Trophoblast cell (in vitro differentiated cells and primary cell): Measurements from ENCODE around the gene MSH2.
A peak's percentile ranks its signal among the peaks of the same experiment; 100 is the strongest.

Source experiments
- DNase-seq, 2 donors: peaks; one replicate each; pipeline ENCODE4 v3.0.0-alpha.2; 2016
- H2AFZ ChIP-seq: 2 replicates; pipeline ENCODE4 v1.6.1; 2013; ENCODE audit warnings: low read length, moderate library complexity, mild to moderate bottlenecking; ENCODE audit not compliant: insufficient read depth, poor library complexity
- H2AK5ac ChIP-seq: 2 replicates; pipeline ENCODE4 v1.6.1; 2013; ENCODE audit warnings: mild to moderate bottlenecking, low read length
- H2BK120ac ChIP-seq: 2 replicates; pipeline ENCODE4 v1.6.1; 2013; ENCODE audit warnings: low read length, mild to moderate bottlenecking, moderate library complexity; ENCODE audit not compliant: insufficient read depth, poor library complexity
- H2BK12ac ChIP-seq: 2 replicates; pipeline ENCODE4 v1.6.1; 2013; ENCODE audit warnings: mild to moderate bottlenecking, low read length, moderate library complexity
- H2BK5ac ChIP-seq: 2 replicates; pipeline ENCODE4 v1.6.1; 2013; ENCODE audit warnings: low read length, low read depth, moderate library complexity, mild to moderate bottlenecking; ENCODE audit not compliant: poor library complexity
- H3K14ac ChIP-seq: 2 replicates; pipeline ENCODE4 v1.6.1; 2013; ENCODE audit warnings: mild to moderate bottlenecking, low read length
- H3K18ac ChIP-seq: 2 replicates; pipeline ENCODE4 v1.6.1; 2013; ENCODE audit warnings: mild to moderate bottlenecking, low read length
- H3K23ac ChIP-seq: 2 replicates; pipeline ENCODE4 v1.6.1; 2013; ENCODE audit warnings: low read length
- H3K27ac ChIP-seq: 2 replicates; pipeline ENCODE4 v1.5.1; 2013; ENCODE audit warnings: low read depth, mild to moderate bottlenecking, inconsistent platforms, low read length, moderate library complexity
- H3K27me3 ChIP-seq: 2 replicates; pipeline ENCODE4 v1.6.1; 2013; ENCODE audit warnings: inconsistent platforms, mild to moderate bottlenecking, low read length, moderate library complexity; ENCODE audit not compliant: insufficient read depth
- H3K36me3 ChIP-seq, 2 experiments: 1 replicate in 1 of 2; 2 replicates in 1 of 2; pipeline ENCODE4 v1.6.1; 2013; ENCODE audit warnings: low read length in 2 of 2, mild to moderate bottlenecking in 2 of 2, moderate library complexity in 1 of 2; ENCODE audit not compliant: insufficient read depth in 2 of 2, control insufficient read depth in 1 of 2
- H3K4ac ChIP-seq: 2 replicates; pipeline ENCODE4 v1.6.1; 2013; ENCODE audit warnings: low read depth, mild to moderate bottlenecking, low read length, moderate library complexity
- H3K4me1 ChIP-seq, 2 experiments: 1 replicate in 1 of 2; 2 replicates in 1 of 2; pipeline ENCODE4 v1.6.1; 2013; ENCODE audit warnings: low read length in 2 of 2, mild to moderate bottlenecking in 2 of 2, moderate library complexity in 1 of 2; ENCODE audit not compliant: insufficient read depth in 2 of 2, control insufficient read depth in 1 of 2
- H3K4me2 ChIP-seq: 2 replicates; pipeline ENCODE4 v1.6.1; 2013; ENCODE audit warnings: inconsistent platforms, mild to moderate bottlenecking, low read length, moderate library complexity
- H3K4me3 ChIP-seq: 2 replicates; pipeline ENCODE4 v1.5.1; 2013; ENCODE audit warnings: mild to moderate bottlenecking, low read depth, low read length, inconsistent platforms
- H3K79me1 ChIP-seq: one replicate; pipeline ENCODE4 v1.6.1; 2013; ENCODE audit warnings: low read length
- H3K79me2 ChIP-seq: 2 replicates; pipeline ENCODE4 v1.6.1; 2013; ENCODE audit warnings: low read length, mild to moderate bottlenecking; ENCODE audit not compliant: control insufficient read depth, insufficient read depth, poor library complexity
- H3K9ac ChIP-seq: 2 replicates; pipeline ENCODE4 v1.6.1; 2013; ENCODE audit warnings: mild to moderate bottlenecking, low read length
- H3K9me3 ChIP-seq: 2 replicates; pipeline ENCODE4 v1.6.1; 2013; ENCODE audit warnings: low read depth, mild to moderate bottlenecking, control low read depth, inconsistent platforms, low read length; ENCODE audit not compliant: insufficient read depth
- H4K12ac ChIP-seq: 2 replicates; pipeline ENCODE4 v1.6.1; 2013; ENCODE audit warnings: low read depth, mild to moderate bottlenecking, low read length, moderate library complexity
- H4K8ac ChIP-seq: 2 replicates; pipeline ENCODE4 v1.6.1; 2013; ENCODE audit warnings: low read depth, mild to moderate bottlenecking, low read length, moderate library complexity
- H4K91ac ChIP-seq: one replicate; pipeline ENCODE4 v1.6.1; 2013; ENCODE audit warnings: low read depth, mild to moderate bottlenecking, low read length, moderate library complexity
- WGBS: extraction: QIAGEN DNeasy Blood & Tissue Kit; methylation state at CpG from one replicate; pipeline ENCODE4 v1.1.7; 2013; ENCODE audit warnings: missing lambda C conversion rate; ENCODE audit not compliant: insufficient read length, insufficient coverage; ENCODE audit errors: extremely low coverage; 5-methylcytosine and 5-hydroxymethylcytosine counted together

MSH2 gene

DNA sequence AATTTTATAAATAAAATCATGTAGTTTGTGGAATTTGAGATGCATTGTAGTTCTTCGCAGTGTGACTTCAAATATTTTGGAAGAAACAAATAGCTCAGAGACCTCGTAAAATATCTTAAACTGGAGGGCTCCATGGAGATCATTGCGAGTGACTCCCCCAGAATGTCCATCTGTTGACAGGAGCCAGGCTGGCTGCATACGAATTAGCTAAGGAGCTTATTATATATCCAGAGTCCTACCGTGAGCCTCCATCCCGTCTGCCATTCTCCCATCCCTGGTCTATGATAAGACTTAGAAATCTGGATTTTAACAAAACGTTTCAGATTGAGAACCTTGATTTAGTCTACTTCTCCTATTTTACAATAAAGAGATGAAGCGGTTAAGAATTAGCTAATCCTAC, 80.2 kb downstream of the MSH2 start:
- H4K8ac ChIP-seq: no peak overlapping the region
- no peak overlapping the region for H3K18ac ChIP-seq
- no peak overlapping the region for H4K12ac ChIP-seq
- no peak overlapping the region for H3K23ac ChIP-seq
- no peak overlapping the region for H4K91ac ChIP-seq
- H3K79me2 ChIP-seq: no peaks in the 10 kb centered on the region
- no peak overlapping the region for H2AK5ac ChIP-seq
- H3K14ac ChIP-seq: no peak overlapping the region
- H2BK120ac ChIP-seq: no peak overlapping the region
- peaks cover 2 to 8% of the 10 kb centered on the region in 2 experiments for H3K36me3 ChIP-seq
- H3K79me1 ChIP-seq: no peaks in the 10 kb centered on the region
- H2BK5ac ChIP-seq: no peak overlapping the region
- H3K4me2 ChIP-seq: no peak overlapping the region
- no peak overlapping the region for H3K4ac ChIP-seq
- no peak overlapping the region for H3K9ac ChIP-seq
- no peak overlapping the region for H3K27ac ChIP-seq
- H3K9me3 ChIP-seq: no peaks in the 10 kb centered on the region
- no peaks in the 10 kb centered on the region for H3K4me1 ChIP-seq
- no peaks in the 10 kb centered on the region for H3K27me3 ChIP-seq
- H2AFZ ChIP-seq: no peak overlapping the region
- H2BK12ac ChIP-seq: no peak overlapping the region
- no CpG with 5 or more reads among the region's 8 CpGs for WGBS
- no peak for DNase-seq
- H3K4me3 ChIP-seq: no peak overlapping the region

- no CpG with 5 or more reads among the region's 5 CpGs for WGBS
- Histone ChIP-seq H3K4me1 (no peaks in the 10 kb centered on the region), H3K36me3 (peaks cover 4 to 8% of the 10 kb centered on the region in 2 experiments), H3K18ac (no peak overlapping the region), H2BK120ac (no peak overlapping the region), H4K91ac (no peak overlapping the region), H3K4me3 (no peak overlapping the region), H2AK5ac (no peak overlapping the region), H3K9ac (no peak overlapping the region), H2BK5ac (no peak overlapping the region), H2BK12ac (no peak overlapping the region), H3K14ac (no peak overlapping the region), H3K23ac (no peak overlapping the region), H3K79me1 (no peaks in the 10 kb centered on the region), H3K9me3 (no peaks in the 10 kb centered on the region), H3K4ac (no peak overlapping the region), H3K27me3 (no peaks in the 10 kb centered on the region), H3K27ac (no peak overlapping the region), H3K79me2 (no peaks in the 10 kb centered on the region), H4K8ac (no peak overlapping the region), H2AFZ (no peak overlapping the region), H4K12ac (no peak overlapping the region), H3K4me2 (no peak overlapping the region)
- DNase-seq: no peak
These were observed 81.4 kb downstream of the MSH2 start for GRCh38 chr2:47484396-47484795.

DNA sequence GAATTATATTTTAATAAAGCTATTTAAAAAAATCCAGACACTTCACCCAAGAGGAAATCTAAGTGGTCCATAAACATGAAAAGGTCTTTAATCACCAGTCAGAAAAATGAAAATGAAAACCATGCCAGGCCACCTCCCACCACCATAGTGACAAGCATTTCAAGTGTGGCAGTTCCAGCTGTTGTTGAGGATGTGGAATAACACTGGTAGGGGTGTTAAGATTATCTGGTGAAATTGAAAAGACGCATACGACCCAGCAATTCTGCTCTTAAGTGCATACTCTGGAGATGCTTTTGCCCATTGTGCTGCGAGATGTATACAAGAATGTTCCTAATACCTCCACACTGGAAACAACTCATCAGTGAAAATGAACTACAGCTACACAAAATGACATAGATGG, 82.2 kb downstream of the MSH2 start:
- Histone ChIP-seq H3K18ac (no peak overlapping the region), H4K91ac (no peak overlapping the region), H2BK5ac (no peak overlapping the region), H2AK5ac (no peak overlapping the region), H4K12ac (no peak overlapping the region), H3K79me2 (no peaks in the 10 kb centered on the region), H4K8ac (no peak overlapping the region), H3K9ac (no peak overlapping the region), H3K27ac (no peak overlapping the region), H3K4ac (no peak overlapping the region), H3K36me3 (peaks cover 4 to 8% of the 10 kb centered on the region in 2 experiments), H2BK12ac (no peak overlapping the region), H3K4me3 (no peak overlapping the region), H3K14ac (no peak overlapping the region), H3K4me2 (no peak overlapping the region), H2AFZ (no peak overlapping the region), H3K27me3 (no peaks in the 10 kb centered on the region), H2BK120ac (no peak overlapping the region), H3K23ac (no peak overlapping the region), H3K4me1 (no peaks in the 10 kb centered on the region), H3K79me1 (no peaks in the 10 kb centered on the region), H3K9me3 (no peaks in the 10 kb centered on the region)
- no peak for DNase-seq
- no CpG with 5 or more reads among the region's 3 CpGs for WGBS

DNA sequence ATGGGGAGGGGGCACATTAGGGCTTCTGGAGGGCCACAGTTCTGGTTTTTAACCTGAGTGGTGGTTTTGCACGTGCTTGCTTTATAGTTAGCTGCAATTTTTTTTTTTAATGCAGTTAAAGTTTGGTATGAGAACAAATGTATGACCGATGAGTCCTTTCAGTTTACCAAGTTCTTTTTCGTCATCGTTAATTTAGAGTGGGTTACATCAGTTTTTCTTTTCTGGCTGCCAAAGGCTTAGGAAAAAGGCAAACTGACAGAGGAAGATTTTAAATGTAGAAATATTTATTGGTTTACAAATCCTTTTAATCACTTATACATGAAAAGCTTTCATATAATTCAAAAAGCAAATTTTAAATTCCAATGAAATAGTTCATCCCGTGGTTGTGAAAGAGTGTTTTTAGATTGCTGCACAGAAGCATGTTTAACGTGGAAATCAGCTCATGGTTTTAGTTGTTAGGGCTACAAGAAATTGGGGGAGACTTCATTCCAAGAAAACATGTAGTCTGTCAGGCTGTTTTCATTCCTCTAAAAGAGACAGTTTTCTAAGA, 82.9 kb downstream of the MSH2 start:
- Histone ChIP-seq H3K4me2 (no peak overlapping the region), H3K79me2 (no peaks in the 10 kb centered on the region), H2AK5ac (no peak overlapping the region), H3K27ac (no peak overlapping the region), H2BK5ac (no peak overlapping the region), H3K79me1 (no peaks in the 10 kb centered on the region), H3K4me3 (no peak overlapping the region), H3K4ac (no peak overlapping the region), H3K27me3 (no peaks in the 10 kb centered on the region), H4K12ac (no peak overlapping the region), H3K36me3 (peaks cover 4 to 8% of the 10 kb centered on the region in 2 experiments), H4K8ac (no peak overlapping the region), H3K14ac (no peak overlapping the region), H2BK12ac (no peak overlapping the region), H3K9ac (no peak overlapping the region), H3K4me1 (no peaks in the 10 kb centered on the region), H3K18ac (no peak overlapping the region), H3K9me3 (no peaks in the 10 kb centered on the region), H2AFZ (no peak overlapping the region), H3K23ac (no peak overlapping the region), H4K91ac (no peak overlapping the region), H2BK120ac (no peak overlapping the region)
- peak in 1 of 2 donors; percentile 40 for DNase-seq
- no CpG with 5 or more reads among the region's 6 CpGs for WGBS
